Adipose tissue (tissue), 3 donors: ENCODE data around the gene SDC3. TPM values are rescaled to one million over a fixed set of nuclear protein-coding genes. Genes with fewer than 3 reads are reported as not detected.

ENCODE experiments used
- H3K27ac ChIP-seq: one replicate; pipeline ENCODE4 v1.5.1; 2013; ENCODE audit warnings: low read depth, low read length
- WGBS, 3 donors: extraction: QIAGEN DNeasy Blood & Tissue Kit; methylation state at CpG; one replicate each; pipeline ENCODE4 v1.1.7; 2013; 5-methylcytosine and 5-hydroxymethylcytosine counted together
- polyA plus RNA-seq, 3 donors: library from polyadenylated mRNA; stranded (reverse); fragments of 200-250 nt; gene quantifications; one replicate each; pipeline ENCODE4 v1.2.3, GENCODE V29; 2013
- donor health status: healthy with polysubstance abuse.
- donor health status: Bipolar disorder and iron deficiency.
- donor health status: healthy.

SDC3 gene
- polyA plus RNA-seq, 3 donors: 5.7 to 29.0 (median 19.8) TPM

GRCh38 chr1:30895944-30896660, 12.5 kb downstream of the SDC3 start:
- 63 to 72% (median 64%) methylated on average over 6 of the region's 6 CpGs for WGBS, 3 donors
- H3K27ac ChIP-seq: no peak overlapping the region

GRCh38 chr1:30895382-30895943, 13.1 kb downstream of the SDC3 start:
- WGBS, 3 donors: 53 to 64% (median 60%) methylated on average over 5 to 6 of the region's 6 CpGs
- H3K27ac ChIP-seq: no peak overlapping the region

GRCh38 chr1:30894508-30894973, 14.0 kb downstream of the SDC3 start:
- WGBS, 3 donors: 69 to 73% (median 70%) methylated on average over 7 of the region's 7 CpGs
- no peak overlapping the region for H3K27ac ChIP-seq

GRCh38 chr1:30893776-30894507, 14.6 kb downstream of the SDC3 start:
- no peak overlapping the region for H3K27ac ChIP-seq
- WGBS, 3 donors: 74 to 84% (median 81%) methylated on average over 9 of the region's 9 CpGs

GRCh38 chr1:30892671-30893073, 15.9 kb downstream of the SDC3 start:
- 61 to 85% (median 75%) methylated on average over 6 of the region's 6 CpGs for WGBS, 3 donors

GRCh38 chr1:30891227-30891552, 17.4 kb downstream of the SDC3 start:
- 94% methylated on average over 5 of the region's 5 CpGs for WGBS, 3 donors
- no peak overlapping the region for H3K27ac ChIP-seq

More at GRCh38 chr1:30892671-30893073, 15.9 kb downstream of the SDC3 start:
- H3K27ac ChIP-seq: no peak overlapping the region

- WGBS, 3 donors: 73 to 79% (median 75%) methylated on average over 10 of the region's 10 CpGs
- no peak overlapping the region for H3K27ac ChIP-seq
Observed at GRCh38 chr1:30890502-30891226, 17.9 kb downstream of the SDC3 start.

GRCh38 chr1:30889511-30889910, 19.0 kb downstream of the SDC3 start:
- no peak overlapping the region for H3K27ac ChIP-seq
- WGBS, 3 donors: 93 to 96% (median 95%) methylated on average over 5 of the region's 5 CpGs

- H3K27ac ChIP-seq: no peak overlapping the region
- WGBS, 3 donors: 78 to 85% (median 81%) methylated on average over 3 of the region's 3 CpGs
Observed at GRCh38 chr1:30888975-30889374, 19.6 kb downstream of the SDC3 start.

- H3K27ac ChIP-seq: no peak overlapping the region
- 36 to 47% (median 38%) methylated on average over 8 of the region's 8 CpGs for WGBS, 3 donors
Observed at GRCh38 chr1:30888391-30888790, 20.2 kb downstream of the SDC3 start.

- WGBS, 3 donors: 77 to 83% (median 79%) methylated on average over 10 of the region's 10 CpGs
- no peak overlapping the region for H3K27ac ChIP-seq
Observed at GRCh38 chr1:30887485-30888315, 20.9 kb downstream of the SDC3 start.

- H3K27ac ChIP-seq: no peak overlapping the region
- 90 to 95% (median 94%) methylated on average over 12 of the region's 12 CpGs for WGBS, 3 donors
Observed at GRCh38 chr1:30886710-30887428, 21.7 kb downstream of the SDC3 start.

GRCh38 chr1:30885570-30886522, 22.7 kb downstream of the SDC3 start:
- 59 to 66% (median 60%) methylated on average over 16 to 17 of the region's 17 CpGs for WGBS, 3 donors
- no peak overlapping the region for H3K27ac ChIP-seq

- WGBS, 3 donors: 85 to 96% (median 87%) methylated on average over 5 of the region's 5 CpGs
- no peak overlapping the region for H3K27ac ChIP-seq
Observed at GRCh38 chr1:30884723-30885122, 23.8 kb downstream of the SDC3 start.

GRCh38 chr1:30883389-30884172, 25.0 kb downstream of the SDC3 start:
- no peak overlapping the region for H3K27ac ChIP-seq

More at GRCh38 chr1:30883389-30884172, 25.0 kb downstream of the SDC3 start:
- 71 to 75% (median 72%) methylated on average over 18 of the region's 18 CpGs for whole genome bisulfite sequencing, 3 donors
